Suprapubic skin (tissue), 4 donors: ENCODE results near the gene B9D2. TPM values are rescaled to one million over a fixed set of nuclear protein-coding genes. Genes with fewer than 3 reads are reported as not detected.

Experiments used
- DNase-seq, 2 donors: peaks; one replicate each; pipeline ENCODE4 v3.0.0-alpha.2; 2019; ENCODE audit warnings: low spot score in 2 of 2
- H3K27ac ChIP-seq: fragments of 200-600 bp; sonication (generic); one replicate; pipeline ENCODE4 v1.5.1; 2019
- H3K27me3 ChIP-seq: fragments of 200-600 bp; sonication (generic); one replicate; pipeline ENCODE4 v1.5.1; 2019
- H3K36me3 ChIP-seq: fragments of 200-600 bp; sonication (generic); one replicate; pipeline ENCODE4 v1.5.1; 2019
- H3K4me1 ChIP-seq: fragments of 200-600 bp; sonication (generic); one replicate; pipeline ENCODE4 v1.5.1; 2019
- H3K4me3 ChIP-seq: fragments of 200-600 bp; sonication (generic); one replicate; pipeline ENCODE4 v1.5.1; 2019; ENCODE audit warnings: mild to moderate bottlenecking
- H3K9me3 ChIP-seq: fragments of 200-600 bp; sonication (generic); one replicate; pipeline ENCODE4 v1.5.1; 2019
- CTCF ChIP-seq, 2 donors: fragments of 200-600 bp in 1 of 2; fragments of 450-650 bp in 1 of 2; sonication (generic) in 1 of 2; IDR thresholded peaks; one replicate each; pipeline ENCODE4 v1.5.1; 2016 to 2019; ENCODE audit warnings: antibody characterized with exemption in 2 of 2, mild to moderate bottlenecking in 1 of 2, moderate library complexity in 1 of 2
- EP300 ChIP-seq: sonication (generic); formaldehyde crosslinking; IDR thresholded peaks from one replicate; pipeline ENCODE4 v1.6.1; 2017; ENCODE audit warnings: antibody characterized with exemption
- POLR2A ChIP-seq, 2 donors: fragments of 450-650 bp; IDR thresholded peaks; one replicate each; pipeline ENCODE4 v1.6.1; 2017; ENCODE audit warnings: antibody characterized with exemption in 2 of 2, mild to moderate bottlenecking in 2 of 2, moderate library complexity in 2 of 2
- POLR2AphosphoS5 ChIP-seq, 3 donors: sonication (generic); formaldehyde crosslinking; IDR thresholded peaks; one replicate each; pipeline ENCODE4 v1.6.1; 2017; ENCODE audit warnings: antibody characterized with exemption in 3 of 3
- WGBS: methylation state at CpG from one replicate; pipeline ENCODE4 v1.1.5; 2018; 5-methylcytosine and 5-hydroxymethylcytosine counted together
- total RNA-seq, 4 donors: library from RNA; depleted of rRNA; stranded (reverse); fragments of >200 nt; gene quantifications; one replicate each; pipeline ENCODE4 v1.1.0, GENCODE V29; 2016

B9D2 gene
- total RNA-seq, 4 donors from 2014 or later, result 2.8 to 9.3 (median 4.8) TPM

GRCh38 chr19:41332000-41332399 lies 31.9 kb downstream of the B9D2 start:
- WGBS, result 95% methylated on average over 16 of the region's 16 CpGs
- no peaks in the 10 kb centered on the region for H3K27me3 ChIP-seq
- H3K4me3 ChIP-seq, result no peak overlapping the region
- H3K4me1 ChIP-seq, result peaks cover 25% of the 10 kb centered on the region
- peaks cover 17% of the 10 kb centered on the region for H3K36me3 ChIP-seq
- no peak overlapping the region for H3K27ac ChIP-seq
- DNase-seq, result no peak
- TF ChIP-seq CTCF (IDR thresholded peaks at IDR 0.05), result no peak
- TF ChIP-seq EP300, result no peak
- TF ChIP-seq POLR2A (IDR thresholded peaks at IDR 0.05), result no peak
- TF ChIP-seq POLR2AphosphoS5 (IDR thresholded peaks at IDR 0.05), result no peak
- no peaks in the 10 kb centered on the region for H3K9me3 ChIP-seq

- no peaks in the 10 kb centered on the region for H3K9me3 ChIP-seq
- no peaks in the 10 kb centered on the region for H3K27me3 ChIP-seq
- WGBS, result 68% methylated on average over 34 of the region's 47 CpGs
- H3K4me1 ChIP-seq, result peaks cover 34% of the 10 kb centered on the region
- H3K27ac ChIP-seq, result no peak overlapping the region
- peaks cover 17% of the 10 kb centered on the region for H3K36me3 ChIP-seq
- TF ChIP-seq CTCF (IDR thresholded peaks at IDR 0.05) (no peak), POLR2AphosphoS5 (IDR thresholded peaks at IDR 0.05) (no peak), POLR2A (IDR thresholded peaks at IDR 0.05) (no peak), EP300 (no peak)
- no peak overlapping the region for H3K4me3 ChIP-seq
- no peak for DNase-seq
Measured at GRCh38 chr19:41330946-41331678, 32.8 kb downstream of the B9D2 start.

- H3K4me1 ChIP-seq, result peaks cover 40% of the 10 kb centered on the region
- 87% methylated on average over 4 of the region's 4 CpGs for WGBS
- no peak overlapping the region for H3K27ac ChIP-seq
- no peaks in the 10 kb centered on the region for H3K27me3 ChIP-seq
- H3K36me3 ChIP-seq, result peaks cover 17% of the 10 kb centered on the region
- no peaks in the 10 kb centered on the region for H3K9me3 ChIP-seq
- no peak overlapping the region for H3K4me3 ChIP-seq
- TF ChIP-seq EP300 (no peak), POLR2AphosphoS5 (IDR thresholded peaks at IDR 0.05) (no peak), CTCF (IDR thresholded peaks at IDR 0.05) (no peak), POLR2A (IDR thresholded peaks at IDR 0.05) (no peak)
- DNase-seq, result no peak
Measured at GRCh38 chr19:41330481-41330880, 33.5 kb downstream of the B9D2 start.

GRCh38 chr19:41328842-41329225 lies 35.1 kb downstream of the B9D2 start:
- no peak for TF ChIP-seq EP300
- peaks cover 57% of the 10 kb centered on the region for H3K4me1 ChIP-seq
- no peaks in the 10 kb centered on the region for H3K9me3 ChIP-seq
- DNase-seq, result no peak
- H3K36me3 ChIP-seq, result peaks cover 17% of the 10 kb centered on the region
- no peak overlapping the region for H3K27ac ChIP-seq
- H3K27me3 ChIP-seq, result no peaks in the 10 kb centered on the region
- H3K4me3 ChIP-seq, result no peak overlapping the region
- 7% methylated on average over 1 of the region's 1 CpG for WGBS

- Histone ChIP-seq H3K36me3 (peaks cover 17% of the 10 kb centered on the region), H3K9me3 (no peaks in the 10 kb centered on the region), H3K4me1 (peaks cover 62% of the 10 kb centered on the region), H3K27ac (peak overlapping the region; percentile 74), H3K4me3 (peak overlapping the region; percentile 43), H3K27me3 (no peaks in the 10 kb centered on the region)
- no peak for DNase-seq
- 35% methylated on average over 16 of the region's 22 CpGs for WGBS
- TF ChIP-seq POLR2A (IDR thresholded peaks at IDR 0.05) (no peak), CTCF (IDR thresholded peaks at IDR 0.05) (no peak), POLR2AphosphoS5 (IDR thresholded peaks at IDR 0.05) (no peak), EP300 (no peak)
Measured at GRCh38 chr19:41328157-41328841, 35.6 kb downstream of the B9D2 start.
